Caco-2 (cell line): ENCODE results near the gene PRDM4. TPM values are rescaled to one million over a fixed set of nuclear protein-coding genes. Genes with fewer than 3 reads are reported as not detected.

Source experiments
- BruUV-seq: library from RNA; stranded (reverse); fragments of 400-500 nt; replicated peaks from 2 replicates; lab custom pipeline; 2021; lab: Mats Ljungman, UMichigan
- CTCF ChIA-PET: fragments of 300-600 bp; sonication (Branson Sonifier 250); formaldehyde crosslinking; loops from one replicate; lab custom pipeline; 2022; ENCODE audit warnings: antibody characterized with exemption; lab: Charles Lee
- POLR2A ChIA-PET: fragments of 300-600 bp; sonication (Branson Sonifier 250); formaldehyde crosslinking; loops from one replicate; lab custom pipeline; 2022; ENCODE audit warnings: antibody characterized with exemption; lab: Charles Lee
- DNase-seq, 2 experiments: peaks; one replicate each; pipeline versions ENCODE4 v3.0.0 to v3.0.0-alpha.2; 2020 to 2022
- H3K27me3 ChIP-seq: replicated peaks from 2 replicates; pipeline ENCODE4 v1.6.0; 2011; ENCODE audit warnings: low read length; ENCODE audit not compliant: control insufficient read depth, insufficient read depth
- H3K36me3 ChIP-seq: 2 replicates; pipeline ENCODE4 v1.5.1; 2011; ENCODE audit warnings: low read length; ENCODE audit not compliant: control insufficient read depth, insufficient read depth
- H3K4me1 ChIP-seq: fragments of 250-450 bp; sonication (Bioruptor Pico); 2 replicates; pipeline ENCODE4 v1.5.1; 2020; ENCODE audit warnings: mild to moderate bottlenecking
- H3K4me3 ChIP-seq: 2 replicates; pipeline ENCODE4 v1.5.1; 2011; ENCODE audit warnings: low read depth, mild to moderate bottlenecking, control low read depth, low read length
- H3K9me3 ChIP-seq: fragments of 250-450 bp; sonication (Bioruptor Pico); 2 replicates; pipeline ENCODE4 v1.5.1; 2020; ENCODE audit warnings: mild to moderate bottlenecking, moderate library complexity
- H3K27ac Mint-ChIP-seq: one replicate; pipeline ENCODE4 v1.8.0; 2022; ENCODE audit warnings: mixed read lengths; ENCODE audit not compliant: unreplicated experiment
- H3K27me3 Mint-ChIP-seq: one replicate; pipeline ENCODE4 v1.8.0; 2022; ENCODE audit warnings: mixed read lengths; ENCODE audit not compliant: insufficient read depth, unreplicated experiment
- H3K36me3 Mint-ChIP-seq: one replicate; pipeline ENCODE4 v1.8.0; 2022; ENCODE audit warnings: mild to moderate bottlenecking, mixed read lengths; ENCODE audit not compliant: insufficient read depth, unreplicated experiment
- H3K4me1 Mint-ChIP-seq: one replicate; pipeline ENCODE4 v1.8.0; 2022; ENCODE audit warnings: low read depth, mixed read lengths; ENCODE audit not compliant: unreplicated experiment
- H3K4me3 Mint-ChIP-seq: one replicate; pipeline ENCODE4 v1.8.0; 2022; ENCODE audit warnings: mild to moderate bottlenecking, moderate library complexity, mixed read lengths; ENCODE audit not compliant: unreplicated experiment
- H3K9me3 Mint-ChIP-seq: one replicate; pipeline ENCODE4 v1.8.0; 2022; ENCODE audit warnings: mixed read lengths; ENCODE audit not compliant: unreplicated experiment
- intact Hi-C: fragments of 100-400 bp; cut with micrococcal nuclease; formaldehyde crosslinking; loops from one replicate; pipeline ENCODE4 v1.10.0; 2022; ENCODE audit not compliant: unreplicated experiment
- total RNA-seq: library from RNA; stranded (reverse); gene quantifications from 2 replicates; pipeline ENCODE4 v1.2.3, GENCODE V29; 2022
- TF ChIP-seq, protein P1 (sequence below), 2 experiments: fragments of 200-600 bp in 1 of 2; IDR thresholded peaks; 1 replicate in 1 of 2; 2 replicates in 1 of 2; pipeline versions ENCODE4 v1.5.1 to v1.8.0; 2011 to 2022; ENCODE audit warnings: antibody characterized with exemption in 1 of 2, control low read depth in 1 of 2, inconsistent platforms in 1 of 2, low read depth in 1 of 2, low read length in 1 of 2, mild to moderate bottlenecking in 1 of 2, moderate library complexity in 1 of 2; ENCODE audit not compliant: insufficient read depth in 1 of 2, severe bottlenecking in 1 of 2, unreplicated experiment in 1 of 2

The PRDM4 gene
- total RNA-seq, 1 experiment from 2014 or later, result 19.4 TPM

DNA sequence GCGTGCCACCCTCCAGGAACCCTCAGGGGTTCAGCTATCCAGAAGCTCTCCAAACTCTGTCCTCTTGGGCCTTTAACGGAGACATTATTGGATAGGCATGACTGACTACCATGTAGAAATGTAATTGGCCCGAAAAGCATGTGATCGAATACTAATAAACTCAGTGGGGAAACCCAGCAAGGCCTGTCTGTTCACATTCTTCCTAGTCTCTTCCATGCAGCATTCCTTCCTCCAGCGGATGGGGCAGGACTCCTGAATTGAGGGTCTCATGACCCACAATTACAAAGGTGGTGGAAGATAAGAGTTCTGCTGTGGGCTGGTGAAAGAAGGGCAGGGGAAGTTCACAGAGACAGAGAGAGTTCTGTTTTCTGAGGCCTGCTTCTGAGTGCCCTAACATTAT lies 6.5 kb upstream of the PRDM4 start:
- POLR2A ChIA-PET, result no interaction called here
- CTCF ChIA-PET, result interaction anchor here (0.5 kb wide), 1 partner anchor 773 kb away, joined by 3 read pairs; no protein-coding TSS in a partner anchor
- H3K4me3 ChIP-seq, result no peak overlapping the region
- H3K4me1 Mint-ChIP-seq, result no peaks in the 10 kb centered on the region
- no peak for DNase-seq
- TF ChIP-seq, protein P1, sequence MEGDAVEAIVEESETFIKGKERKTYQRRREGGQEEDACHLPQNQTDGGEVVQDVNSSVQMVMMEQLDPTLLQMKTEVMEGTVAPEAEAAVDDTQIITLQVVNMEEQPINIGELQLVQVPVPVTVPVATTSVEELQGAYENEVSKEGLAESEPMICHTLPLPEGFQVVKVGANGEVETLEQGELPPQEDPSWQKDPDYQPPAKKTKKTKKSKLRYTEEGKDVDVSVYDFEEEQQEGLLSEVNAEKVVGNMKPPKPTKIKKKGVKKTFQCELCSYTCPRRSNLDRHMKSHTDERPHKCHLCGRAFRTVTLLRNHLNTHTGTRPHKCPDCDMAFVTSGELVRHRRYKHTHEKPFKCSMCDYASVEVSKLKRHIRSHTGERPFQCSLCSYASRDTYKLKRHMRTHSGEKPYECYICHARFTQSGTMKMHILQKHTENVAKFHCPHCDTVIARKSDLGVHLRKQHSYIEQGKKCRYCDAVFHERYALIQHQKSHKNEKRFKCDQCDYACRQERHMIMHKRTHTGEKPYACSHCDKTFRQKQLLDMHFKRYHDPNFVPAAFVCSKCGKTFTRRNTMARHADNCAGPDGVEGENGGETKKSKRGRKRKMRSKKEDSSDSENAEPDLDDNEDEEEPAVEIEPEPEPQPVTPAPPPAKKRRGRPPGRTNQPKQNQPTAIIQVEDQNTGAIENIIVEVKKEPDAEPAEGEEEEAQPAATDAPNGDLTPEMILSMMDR (IDR thresholded peaks at IDR 0.05; ENCODE audit: insufficient read depth in 1 of 2, low read depth in 1 of 2, low read length in 1 of 2, severe bottlenecking in 1 of 2, unreplicated experiment in 1 of 2), result no peak
- no peak overlapping the region for H3K4me3 Mint-ChIP-seq
- H3K36me3 ChIP-seq, result no peaks in the 10 kb centered on the region
- H3K9me3 Mint-ChIP-seq, result no peaks in the 10 kb centered on the region
- no peaks in the 10 kb centered on the region for H3K36me3 Mint-ChIP-seq
- H3K27me3 Mint-ChIP-seq, result no peaks in the 10 kb centered on the region
- no peaks in the 10 kb centered on the region for H3K27me3 ChIP-seq
- BruUV-seq, result no TSS peak
- no peaks in the 10 kb centered on the region for H3K9me3 ChIP-seq
- intact Hi-C loops, result no loop called here
- H3K4me1 ChIP-seq, result no peaks in the 10 kb centered on the region
- no peak overlapping the region for H3K27ac Mint-ChIP-seq

DNA sequence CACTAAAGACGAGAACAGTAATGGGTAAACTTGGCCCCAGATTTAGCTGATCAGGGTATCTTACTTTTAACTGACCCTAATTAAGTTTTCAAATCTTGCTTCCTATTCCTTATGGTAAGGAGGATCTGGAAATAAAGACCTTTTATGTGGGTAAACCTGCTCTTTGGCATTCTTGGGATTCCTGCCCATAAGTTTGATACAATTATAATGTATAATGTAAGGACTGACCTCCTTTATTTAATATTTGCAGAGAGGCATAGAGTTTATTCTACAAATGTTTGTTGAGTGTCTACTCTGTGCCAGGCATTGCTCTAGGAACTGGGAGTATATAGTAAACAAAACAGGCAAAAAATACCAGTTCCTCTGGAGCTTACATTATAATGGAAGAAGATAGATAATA lies 4.4 kb upstream of the PRDM4 start:
- no peaks in the 10 kb centered on the region for H3K4me1 ChIP-seq
- Mint-ChIP-seq H3K9me3 (no peaks in the 10 kb centered on the region), H3K4me3 (no peak overlapping the region), H3K4me1 (peaks cover 6% of the 10 kb centered on the region), H3K27me3 (no peaks in the 10 kb centered on the region), H3K27ac (no peak overlapping the region), H3K36me3 (no peaks in the 10 kb centered on the region)
- POLR2A ChIA-PET, result no interaction called here
- no peak for DNase-seq
- no TSS peak for BruUV-seq
- H3K4me3 ChIP-seq, result no peak overlapping the region
- TF ChIP-seq, protein P1 (IDR thresholded peaks at IDR 0.05; ENCODE audit: insufficient read depth in 1 of 2, low read depth in 1 of 2, low read length in 1 of 2, severe bottlenecking in 1 of 2, unreplicated experiment in 1 of 2), result no peak
- no peaks in the 10 kb centered on the region for H3K9me3 ChIP-seq
- CTCF ChIA-PET, result no interaction called here
- no peaks in the 10 kb centered on the region for H3K27me3 ChIP-seq
- no peaks in the 10 kb centered on the region for H3K36me3 ChIP-seq
- intact Hi-C loops, result no loop called here

DNA sequence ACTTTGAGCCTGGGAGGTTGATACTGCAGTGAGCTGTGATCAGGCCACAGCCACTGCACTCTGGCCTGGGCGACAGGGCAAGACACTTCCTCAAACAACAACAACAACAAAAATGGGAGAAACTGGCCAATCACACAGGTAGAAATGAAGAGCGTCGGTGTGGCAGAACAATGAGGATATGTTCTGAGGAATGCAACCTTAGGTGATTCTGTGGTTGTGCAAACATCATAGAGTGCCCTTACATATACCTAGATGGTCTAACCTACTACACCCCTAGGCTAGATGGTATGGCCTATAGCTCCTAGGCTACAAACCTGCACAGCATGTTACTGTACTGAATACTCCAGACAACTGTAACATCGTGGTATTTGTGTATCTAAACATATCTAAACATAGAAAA lies 3.7 kb upstream of the PRDM4 start:
- Histone ChIP-seq H3K4me3 (no peak overlapping the region), H3K9me3 (no peaks in the 10 kb centered on the region), H3K27me3 (no peaks in the 10 kb centered on the region), H3K36me3 (no peaks in the 10 kb centered on the region), H3K4me1 (no peaks in the 10 kb centered on the region)
- intact Hi-C loops, result no loop called here
- no TSS peak for BruUV-seq
- H3K27me3 Mint-ChIP-seq, result no peaks in the 10 kb centered on the region
- no peak overlapping the region for H3K4me3 Mint-ChIP-seq
- peaks cover 6% of the 10 kb centered on the region for H3K4me1 Mint-ChIP-seq
- H3K27ac Mint-ChIP-seq, result no peak overlapping the region
- CTCF ChIA-PET, result no interaction called here
- no peaks in the 10 kb centered on the region for H3K9me3 Mint-ChIP-seq
- TF ChIP-seq, protein P1 (IDR thresholded peaks at IDR 0.05; ENCODE audit: insufficient read depth in 1 of 2, low read depth in 1 of 2, low read length in 1 of 2, severe bottlenecking in 1 of 2, unreplicated experiment in 1 of 2), result no peak
- POLR2A ChIA-PET, result no interaction called here
- no peak for DNase-seq
- no peaks in the 10 kb centered on the region for H3K36me3 Mint-ChIP-seq
